ENCODE data around the gene ATRIP.

ATRIP gene

GRCh38 chr3:48437812-48438211 is 8.7 kb upstream of the ATRIP start:
- H3K27ac ChIP-seq (ENCODE audit: low read depth, low read length) = no peak overlapping the region

DNA sequence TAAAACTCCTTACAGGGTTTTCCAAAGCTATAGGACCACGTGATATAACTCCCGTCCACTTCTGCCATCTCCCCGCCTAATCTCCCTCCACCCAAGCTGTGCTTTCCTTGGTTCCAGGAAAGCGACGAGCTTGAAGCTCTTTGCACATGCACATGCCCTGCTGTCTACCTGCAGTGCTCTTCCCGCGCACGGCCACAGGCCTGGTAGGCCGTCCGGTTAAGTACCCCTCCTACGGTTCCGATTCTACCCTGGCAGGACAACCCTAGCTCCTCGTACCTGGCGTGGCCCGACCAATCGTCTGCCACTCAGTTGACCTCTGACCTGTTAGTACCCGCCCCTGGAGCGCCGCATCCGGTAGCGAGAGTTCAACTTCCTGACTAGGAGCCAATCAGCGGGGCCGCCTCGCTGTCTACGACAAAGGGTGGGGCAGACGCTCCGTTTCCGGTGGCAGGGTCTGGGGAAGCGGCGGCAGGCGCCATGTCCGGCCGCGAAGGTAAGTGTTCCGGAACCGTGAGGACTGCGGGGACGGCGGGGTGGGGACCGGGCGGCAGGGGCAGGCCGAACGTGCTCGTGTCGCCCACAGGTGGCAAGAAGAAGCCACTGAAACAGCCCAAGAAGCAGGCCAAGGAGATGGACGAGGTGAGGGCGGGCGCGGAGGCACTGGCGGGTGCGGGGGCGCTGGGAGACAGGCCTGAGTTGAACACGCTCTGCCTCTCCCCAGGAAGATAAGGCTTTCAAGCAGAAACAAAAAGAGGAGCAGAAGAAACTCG is 6.5 kb upstream of the ATRIP start, which contains the start of the genes CCDC51 and TMA7:
TSS of gene CCDC51 (minus strand) at position 300 of the 770 bp plus-strand sequence. CDS start 4,991 bp downstream, outside the sequence.
TSS of gene TMA7 (plus strand) at position 438 of the 770 bp plus-strand sequence. CDS start at position 478, 40 bp downstream.
- TF ChIP-seq EZH2phosphoT487 (IDR thresholded peaks at IDR 0.05; ENCODE audit: borderline replicate concordance, low read length) (no peak), CTCF (IDR thresholded peaks at IDR 0.05; ENCODE audit: low read depth, low read length, poor library complexity, severe bottlenecking) (peak; percentile 23)
- Histone ChIP-seq H3K79me2 (ENCODE audit: control insufficient read depth, low read length) (peaks cover 65% of the 10 kb centered on the region), H3K27ac (ENCODE audit: low read depth, low read length) (peak within 1 kb of the TSS; percentile 75), H3K9me3 (ENCODE audit: control insufficient read depth, insufficient read depth, low read length) (no peaks in the 10 kb centered on the region), H4K20me1 (ENCODE audit: control insufficient read depth, insufficient read depth, low read depth, low read length) (peaks cover 7% of the 10 kb centered on the region), H3K4me2 (ENCODE audit: low read length) (peak within 1 kb of the TSS; percentile 79), H3K9me2 (replicated peaks; ENCODE audit: control insufficient read depth, low read length) (no peaks in the 10 kb centered on the region), H3K4me1 (ENCODE audit: control insufficient read depth, low read length) (peaks cover 43% of the 10 kb centered on the region), H3K27me3 (ENCODE audit: control insufficient read depth, low read length) (no peaks in the 10 kb centered on the region), H3K4me3 (ENCODE audit: low read length) (peak within 1 kb of the TSS; percentile 99), H3F3A (ENCODE audit: control insufficient read depth, insufficient read depth) (peaks cover 30% of the 10 kb centered on the region), H3K36me3 (ENCODE audit: control insufficient read depth, low read length) (peaks cover 47% of the 10 kb centered on the region)

More at GRCh38 chr3:48437812-48438211, 8.7 kb upstream of the ATRIP start:
- H3K4me3 ChIP-seq (ENCODE audit: low read length) = no peak overlapping the region
- TF ChIP-seq CTCF (IDR thresholded peaks at IDR 0.05; ENCODE audit: low read depth, low read length, poor library complexity, severe bottlenecking) = no peak
- TF ChIP-seq EZH2phosphoT487 (IDR thresholded peaks at IDR 0.05; ENCODE audit: borderline replicate concordance, low read length) = no peak
- H3K36me3 ChIP-seq (ENCODE audit: control insufficient read depth, low read length) = peaks cover 50% of the 10 kb centered on the region
- H4K20me1 ChIP-seq (ENCODE audit: control insufficient read depth, insufficient read depth, low read depth, low read length) = peaks cover 7% of the 10 kb centered on the region
- peaks cover 61% of the 10 kb centered on the region for H3K79me2 ChIP-seq (ENCODE audit: control insufficient read depth, low read length)
- no peaks in the 10 kb centered on the region for H3K9me2 ChIP-seq (replicated peaks; ENCODE audit: control insufficient read depth, low read length)
- H3K4me2 ChIP-seq (ENCODE audit: low read length) = no peak overlapping the region
- peaks cover 43% of the 10 kb centered on the region for H3K4me1 ChIP-seq (ENCODE audit: control insufficient read depth, low read length)
- H3F3A ChIP-seq (ENCODE audit: control insufficient read depth, insufficient read depth) = peaks cover 17% of the 10 kb centered on the region
- H3K9me3 ChIP-seq (ENCODE audit: control insufficient read depth, insufficient read depth, low read length) = no peaks in the 10 kb centered on the region
- no peaks in the 10 kb centered on the region for H3K27me3 ChIP-seq (ENCODE audit: control insufficient read depth, low read length)

GRCh38 chr3:48440590-48440958 is 6.0 kb upstream of the ATRIP start:
- no peak for TF ChIP-seq CTCF (IDR thresholded peaks at IDR 0.05; ENCODE audit: low read depth, low read length, poor library complexity, severe bottlenecking)
- TF ChIP-seq EZH2phosphoT487 (IDR thresholded peaks at IDR 0.05; ENCODE audit: borderline replicate concordance, low read length) = no peak
- Histone ChIP-seq H3K4me1 (ENCODE audit: control insufficient read depth, low read length) (peaks cover 46% of the 10 kb centered on the region), H3K27ac (ENCODE audit: low read depth, low read length) (peak overlapping the region; percentile 75)

More at GRCh38 chr3:48440590-48440958, 6.0 kb upstream of the ATRIP start:
- H3K4me3 ChIP-seq (ENCODE audit: low read length) = peak overlapping the region; percentile 99
- H3K4me2 ChIP-seq (ENCODE audit: low read length) = peak overlapping the region; percentile 79
- peaks cover 35% of the 10 kb centered on the region for H3F3A ChIP-seq (ENCODE audit: control insufficient read depth, insufficient read depth)
- peaks cover 7% of the 10 kb centered on the region for H4K20me1 ChIP-seq (ENCODE audit: control insufficient read depth, insufficient read depth, low read depth, low read length)
- H3K27me3 ChIP-seq (ENCODE audit: control insufficient read depth, low read length) = no peaks in the 10 kb centered on the region
- peaks cover 47% of the 10 kb centered on the region for H3K36me3 ChIP-seq (ENCODE audit: control insufficient read depth, low read length)
- H3K9me3 ChIP-seq (ENCODE audit: control insufficient read depth, insufficient read depth, low read length) = no peaks in the 10 kb centered on the region
- H3K79me2 ChIP-seq (ENCODE audit: control insufficient read depth, low read length) = peaks cover 59% of the 10 kb centered on the region
- H3K9me2 ChIP-seq (replicated peaks; ENCODE audit: control insufficient read depth, low read length) = no peaks in the 10 kb centered on the region
